HepG2 (cell line): Measurements from ENCODE around the gene RABGAP1. TPM values are rescaled to one million over a fixed set of nuclear protein-coding genes. Genes with fewer than 3 reads are reported as not detected.

ENCODE experiments used
- GZF1 ChIP-seq: sonication (generic); formaldehyde crosslinking; IDR thresholded peaks from 2 replicates; pipeline ENCODE4 v1.5.1; 2020; ENCODE audit warnings: mild to moderate bottlenecking, missing genetic modification reagents
- HOXA9 ChIP-seq: sonication (generic); formaldehyde crosslinking; IDR thresholded peaks from 2 replicates; pipeline ENCODE4 v1.8.1; 2022; ENCODE audit warnings: missing genetic modification reagents, mild to moderate bottlenecking, moderate library complexity, borderline replicate concordance
- MATR3 ChIP-seq: sonication (generic); formaldehyde crosslinking; IDR thresholded peaks from 2 replicates; pipeline ENCODE4 v1.4.0; 2020; ENCODE audit warnings: missing genetic modification reagents
- PRDM15 ChIP-seq: sonication (generic); formaldehyde crosslinking; IDR thresholded peaks from 2 replicates; pipeline ENCODE4 v1.4.0; 2020; ENCODE audit warnings: missing genetic modification reagents
- RXRB ChIP-seq: IDR thresholded peaks from 2 replicates; pipeline ENCODE4 v1.6.1; 2016; ENCODE audit warnings: borderline replicate concordance, missing genetic modification reagents, missing compliant biosample characterization
- SYNCRIP ChIP-seq: fragments of 200-400 bp; formaldehyde crosslinking; IDR thresholded peaks from 2 replicates; pipeline ENCODE4 v1.6.1; 2018; ENCODE audit warnings: mild to moderate bottlenecking, low read depth, low read length; ENCODE audit not compliant: insufficient read depth
- ZBED4 ChIP-seq: sonication (generic); formaldehyde crosslinking; IDR thresholded peaks from 2 replicates; pipeline ENCODE4 v1.4.0; 2020; ENCODE audit warnings: missing genetic modification reagents, borderline replicate concordance
- ZNF646 ChIP-seq: sonication (generic); formaldehyde crosslinking; IDR thresholded peaks from 2 replicates; pipeline ENCODE4 v1.9.0; 2021; ENCODE audit warnings: mild to moderate bottlenecking, missing genetic modification reagents
- polyA plus RNA-seq, 8 experiments: library from polyadenylated mRNA; depleted of rRNA in 3 of 8; stranded (reverse) in 7 of 8; unstranded in 1 of 8; fragments of >200 nt; fragmentation: Illumina TruSeq in 4 of 8; extraction: Trizol in 4 of 8; gene quantifications; 2 replicates each; pipeline versions ENCODE4 v1.2.1 to v1.2.3, GENCODE V29; 2011 to 2016; ENCODE audit warnings: low read depth in 4 of 8, missing spikeins in 1 of 8, mixed read lengths in 1 of 8; ENCODE audit not compliant: insufficient read depth in 1 of 8
- total RNA-seq, 5 experiments: library from RNA; depleted of rRNA; stranded (reverse); fragments of >200 nt; fragmentation: Illumina TruSeq; extraction: Trizol; gene quantifications; 2 replicates each; pipeline ENCODE4 v1.2.3, GENCODE V29; 2016; ENCODE audit warnings: low read depth in 1 of 5
- TF ChIP-seq, protein P1 (sequence below): sonication (generic); formaldehyde crosslinking; IDR thresholded peaks from 2 replicates; pipeline ENCODE4 v1.8.0; 2022; ENCODE audit warnings: mild to moderate bottlenecking, missing genetic modification reagents

Gene RABGAP1
- total and polyA plus RNA-seq, 2 of the 13 experiments (the other 11 are each of a cell fraction or from before 2014, with no cell fraction given): 19.1 to 19.3 TPM

GRCh38 chr9:123011878-123012528 lies 71.2 kb downstream of the RABGAP1 start (continued):
- TF ChIP-seq MATR3 (CRISPR knock-in tag): no peak
- peak; percentile 90 for TF ChIP-seq RXRB (CRISPR knock-in tag)
- TF ChIP-seq, protein P1, sequence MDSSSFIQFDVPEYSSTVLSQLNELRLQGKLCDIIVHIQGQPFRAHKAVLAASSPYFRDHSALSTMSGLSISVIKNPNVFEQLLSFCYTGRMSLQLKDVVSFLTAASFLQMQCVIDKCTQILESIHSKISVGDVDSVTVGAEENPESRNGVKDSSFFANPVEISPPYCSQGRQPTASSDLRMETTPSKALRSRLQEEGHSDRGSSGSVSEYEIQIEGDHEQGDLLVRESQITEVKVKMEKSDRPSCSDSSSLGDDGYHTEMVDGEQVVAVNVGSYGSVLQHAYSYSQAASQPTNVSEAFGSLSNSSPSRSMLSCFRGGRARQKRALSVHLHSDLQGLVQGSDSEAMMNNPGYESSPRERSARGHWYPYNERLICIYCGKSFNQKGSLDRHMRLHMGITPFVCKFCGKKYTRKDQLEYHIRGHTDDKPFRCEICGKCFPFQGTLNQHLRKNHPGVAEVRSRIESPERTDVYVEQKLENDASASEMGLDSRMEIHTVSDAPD (CRISPR knock-in tag): no peak
- peak; percentile 14; the same call in 1 of the 2 replicates for TF ChIP-seq ZNF646 (CRISPR knock-in tag)
- TF ChIP-seq SYNCRIP: no peak
- TF ChIP-seq PRDM15 (CRISPR knock-in tag): no peak
- no peak for TF ChIP-seq HOXA9 (CRISPR knock-in tag)
- no peak for TF ChIP-seq GZF1 (CRISPR knock-in tag)
- TF ChIP-seq ZBED4 (CRISPR knock-in tag): no peak
